ENCODE data around the gene PDGFA.

GRCh38 chr7:477626-478220 lies 41.9 kb downstream of the PDGFA start:
- TF ChIP-seq, protein P1, sequence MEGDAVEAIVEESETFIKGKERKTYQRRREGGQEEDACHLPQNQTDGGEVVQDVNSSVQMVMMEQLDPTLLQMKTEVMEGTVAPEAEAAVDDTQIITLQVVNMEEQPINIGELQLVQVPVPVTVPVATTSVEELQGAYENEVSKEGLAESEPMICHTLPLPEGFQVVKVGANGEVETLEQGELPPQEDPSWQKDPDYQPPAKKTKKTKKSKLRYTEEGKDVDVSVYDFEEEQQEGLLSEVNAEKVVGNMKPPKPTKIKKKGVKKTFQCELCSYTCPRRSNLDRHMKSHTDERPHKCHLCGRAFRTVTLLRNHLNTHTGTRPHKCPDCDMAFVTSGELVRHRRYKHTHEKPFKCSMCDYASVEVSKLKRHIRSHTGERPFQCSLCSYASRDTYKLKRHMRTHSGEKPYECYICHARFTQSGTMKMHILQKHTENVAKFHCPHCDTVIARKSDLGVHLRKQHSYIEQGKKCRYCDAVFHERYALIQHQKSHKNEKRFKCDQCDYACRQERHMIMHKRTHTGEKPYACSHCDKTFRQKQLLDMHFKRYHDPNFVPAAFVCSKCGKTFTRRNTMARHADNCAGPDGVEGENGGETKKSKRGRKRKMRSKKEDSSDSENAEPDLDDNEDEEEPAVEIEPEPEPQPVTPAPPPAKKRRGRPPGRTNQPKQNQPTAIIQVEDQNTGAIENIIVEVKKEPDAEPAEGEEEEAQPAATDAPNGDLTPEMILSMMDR (IDR thresholded peaks at IDR 0.05; ENCODE audit: low read depth, low read length, poor library complexity, severe bottlenecking) = no peak
- TF ChIP-seq EZH2phosphoT487 (IDR thresholded peaks at IDR 0.05; ENCODE audit: borderline replicate concordance, low read length) = no peak

Measured in DOHH2 (cell line).